H9 (cell line): ENCODE results near the gene MICOS13. TPM values are rescaled to one million over a fixed set of nuclear protein-coding genes. Genes with fewer than 3 reads are reported as not detected.

Experiments
- DNase-seq: peaks from one replicate; pipeline ENCODE4 v3.0.0-alpha.2; 2017
- H2AFZ ChIP-seq: one replicate; pipeline ENCODE4 v1.6.1; 2013; ENCODE audit warnings: mild to moderate bottlenecking, low read length, control low read depth, moderate library complexity
- H2AK5ac ChIP-seq: 2 replicates; pipeline ENCODE4 v1.6.1; 2013; ENCODE audit warnings: low read length, control low read depth, mixed read lengths; ENCODE audit not compliant: insufficient read length
- H2BK120ac ChIP-seq: one replicate; pipeline ENCODE4 v1.6.1; 2013; ENCODE audit warnings: low read depth, mild to moderate bottlenecking, low read length, control low read depth, inconsistent platforms; ENCODE audit not compliant: poor library complexity, severe bottlenecking
- H2BK12ac ChIP-seq: 2 replicates; pipeline ENCODE4 v1.6.1; 2013; ENCODE audit warnings: low read length, control low read depth, mixed read lengths, low read depth; ENCODE audit not compliant: insufficient read length
- H2BK15ac ChIP-seq: 2 replicates; pipeline ENCODE4 v1.6.1; 2013; ENCODE audit warnings: low read depth, low read length, control low read depth
- H2BK20ac ChIP-seq: one replicate; pipeline ENCODE4 v1.6.1; 2013; ENCODE audit warnings: low read depth, mild to moderate bottlenecking, low read length, control low read depth, inconsistent platforms; ENCODE audit not compliant: poor library complexity, severe bottlenecking
- H2BK5ac ChIP-seq: 2 replicates; pipeline ENCODE4 v1.6.1; 2013; ENCODE audit warnings: low read length, control low read depth, mixed read lengths; ENCODE audit not compliant: insufficient read length
- H3K14ac ChIP-seq: 2 replicates; pipeline ENCODE4 v1.6.1; 2013; ENCODE audit warnings: low read length, control low read depth; ENCODE audit not compliant: insufficient read depth
- H3K18ac ChIP-seq: 2 replicates; pipeline ENCODE4 v1.6.1; 2013; ENCODE audit warnings: low read depth, mild to moderate bottlenecking, mixed read lengths, low read length, control low read depth; ENCODE audit not compliant: insufficient read length
- H3K23ac ChIP-seq: 2 replicates; pipeline ENCODE4 v1.6.1; 2013; ENCODE audit warnings: low read length, control low read depth, mixed read lengths, low read depth; ENCODE audit not compliant: insufficient read length
- H3K23me2 ChIP-seq: 2 replicates; pipeline ENCODE4 v1.6.1; 2013; ENCODE audit warnings: low read depth, mild to moderate bottlenecking, mixed read lengths, low read length, control low read depth; ENCODE audit not compliant: insufficient read length, poor library complexity, severe bottlenecking
- H3K27ac ChIP-seq: 2 replicates; pipeline ENCODE4 v1.5.1; 2013; ENCODE audit warnings: low read length, control low read depth, mixed read lengths, low read depth; ENCODE audit not compliant: insufficient read length
- H3K27me3 ChIP-seq: 2 replicates; pipeline ENCODE4 v1.6.1; 2013; ENCODE audit warnings: low read length, control low read depth, inconsistent platforms; ENCODE audit not compliant: insufficient read depth
- H3K4ac ChIP-seq: 2 replicates; pipeline ENCODE4 v1.6.1; 2013; ENCODE audit warnings: low read depth, mild to moderate bottlenecking, control low read depth, inconsistent platforms, low read length, moderate library complexity
- H3K4me1 ChIP-seq: 2 replicates; pipeline ENCODE4 v1.6.1; 2013; ENCODE audit warnings: low read length, control low read depth, inconsistent platforms; ENCODE audit not compliant: insufficient read depth
- H3K4me2 ChIP-seq: 2 replicates; pipeline ENCODE4 v1.6.1; 2013; ENCODE audit warnings: low read length, control low read depth, mixed read lengths; ENCODE audit not compliant: insufficient read length, insufficient read depth
- H3K56ac ChIP-seq: 2 replicates; pipeline ENCODE4 v1.6.1; 2013; ENCODE audit warnings: low read depth, mild to moderate bottlenecking, mixed read lengths, low read length, control low read depth; ENCODE audit not compliant: insufficient read length
- H3K79me1 ChIP-seq: 2 replicates; pipeline ENCODE4 v1.6.1; 2013; ENCODE audit warnings: low read depth, mild to moderate bottlenecking, moderate library complexity, low read length, control low read depth, inconsistent platforms; ENCODE audit not compliant: insufficient read depth, poor library complexity, severe bottlenecking
- H3K79me2 ChIP-seq: 2 replicates; pipeline ENCODE4 v1.6.1; 2013; ENCODE audit warnings: low read length, control low read depth, inconsistent platforms; ENCODE audit not compliant: insufficient read depth
- H3K9ac ChIP-seq: 2 replicates; pipeline ENCODE4 v1.6.1; 2013; ENCODE audit warnings: low read length, control low read depth, mixed read lengths; ENCODE audit not compliant: insufficient read length; ENCODE audit errors: extremely low read depth
- H3K9me3 ChIP-seq: one replicate; pipeline ENCODE4 v1.6.1; 2013; ENCODE audit warnings: low read depth, low read length, inconsistent platforms; ENCODE audit not compliant: control insufficient read depth
- H3T11ph ChIP-seq: one replicate; pipeline ENCODE4 v1.6.1; 2013; ENCODE audit warnings: mild to moderate bottlenecking, low read length, control low read depth, inconsistent platforms
- H4K20me1 ChIP-seq: one replicate; pipeline ENCODE4 v1.6.1; 2013; ENCODE audit not compliant: control insufficient read depth, insufficient read length, insufficient read depth
- H4K5ac ChIP-seq: 2 replicates; pipeline ENCODE4 v1.6.1; 2013; ENCODE audit warnings: low read depth, mild to moderate bottlenecking, mixed read lengths, low read length, control low read depth; ENCODE audit not compliant: insufficient read length
- H4K8ac ChIP-seq: replicated peaks from 2 replicates; pipeline ENCODE4 v1.6.1; 2013; ENCODE audit warnings: low read length, control low read depth, mixed read lengths, low read depth; ENCODE audit not compliant: insufficient read length
- H4K91ac ChIP-seq: 2 replicates; pipeline ENCODE4 v1.6.1; 2013; ENCODE audit warnings: low read depth, mild to moderate bottlenecking, moderate library complexity, mixed read lengths, low read length, control low read depth; ENCODE audit not compliant: insufficient read length
- H3K27ac Mint-ChIP-seq, 3 experiments: 2 replicates in 2 of 3; 3 replicates in 1 of 3; pipeline ENCODE4 v1.8.0; 2020 to 2021; ENCODE audit warnings: mixed read lengths in 3 of 3, mild to moderate bottlenecking in 1 of 3, moderate library complexity in 1 of 3
- H3K27me3 Mint-ChIP-seq: 2 replicates; pipeline ENCODE4 v1.8.0; 2021; ENCODE audit warnings: low read depth, mild to moderate bottlenecking, moderate library complexity, mixed read lengths
- H3K36me3 Mint-ChIP-seq, 3 experiments: 2 replicates in 2 of 3; 3 replicates in 1 of 3; pipeline ENCODE4 v1.8.0; 2020 to 2021; ENCODE audit warnings: low read depth in 3 of 3, mixed read lengths in 3 of 3; ENCODE audit not compliant: insufficient read depth in 1 of 3
- H3K4me1 Mint-ChIP-seq, 2 experiments: 2 replicates each; pipeline ENCODE4 v1.8.0; 2020; ENCODE audit warnings: mixed read lengths in 2 of 2
- H3K4me3 Mint-ChIP-seq, 2 experiments: 2 replicates in 1 of 2; 3 replicates in 1 of 2; pipeline ENCODE4 v1.8.0; 2020 to 2021; ENCODE audit warnings: mild to moderate bottlenecking in 2 of 2, mixed read lengths in 2 of 2, moderate library complexity in 1 of 2
- H3K9me3 Mint-ChIP-seq, 2 experiments: 2 replicates in 1 of 2; 3 replicates in 1 of 2; pipeline ENCODE4 v1.8.0; 2020; ENCODE audit warnings: mild to moderate bottlenecking in 2 of 2, mixed read lengths in 2 of 2, moderate library complexity in 1 of 2
- WGBS: extraction: QIAGEN DNeasy Blood & Tissue Kit; methylation state at CpG from one replicate; pipeline ENCODE4 v1.1.7; 2013; ENCODE audit warnings: missing lambda C conversion rate, low lambda C conversion rate, mixed read lengths; ENCODE audit not compliant: insufficient read length; ENCODE audit errors: extremely low coverage; 5-methylcytosine and 5-hydroxymethylcytosine counted together
- total RNA-seq: library from RNA; stranded (reverse); gene quantifications from 2 replicates; pipeline ENCODE4 v1.2.1, GENCODE V29; 2021
- TF ChIP-seq, protein P1 (sequence below): fragments of 200-600 bp; sonication (generic); conservative IDR thresholded peaks from 3 replicates; pipeline ENCODE4 v1.8.0; 2021; ENCODE audit warnings: antibody characterized with exemption, mild to moderate bottlenecking

MICOS13 gene
- total RNA-seq, 1 experiment from 2014 or later = 23.8 TPM

DNA sequence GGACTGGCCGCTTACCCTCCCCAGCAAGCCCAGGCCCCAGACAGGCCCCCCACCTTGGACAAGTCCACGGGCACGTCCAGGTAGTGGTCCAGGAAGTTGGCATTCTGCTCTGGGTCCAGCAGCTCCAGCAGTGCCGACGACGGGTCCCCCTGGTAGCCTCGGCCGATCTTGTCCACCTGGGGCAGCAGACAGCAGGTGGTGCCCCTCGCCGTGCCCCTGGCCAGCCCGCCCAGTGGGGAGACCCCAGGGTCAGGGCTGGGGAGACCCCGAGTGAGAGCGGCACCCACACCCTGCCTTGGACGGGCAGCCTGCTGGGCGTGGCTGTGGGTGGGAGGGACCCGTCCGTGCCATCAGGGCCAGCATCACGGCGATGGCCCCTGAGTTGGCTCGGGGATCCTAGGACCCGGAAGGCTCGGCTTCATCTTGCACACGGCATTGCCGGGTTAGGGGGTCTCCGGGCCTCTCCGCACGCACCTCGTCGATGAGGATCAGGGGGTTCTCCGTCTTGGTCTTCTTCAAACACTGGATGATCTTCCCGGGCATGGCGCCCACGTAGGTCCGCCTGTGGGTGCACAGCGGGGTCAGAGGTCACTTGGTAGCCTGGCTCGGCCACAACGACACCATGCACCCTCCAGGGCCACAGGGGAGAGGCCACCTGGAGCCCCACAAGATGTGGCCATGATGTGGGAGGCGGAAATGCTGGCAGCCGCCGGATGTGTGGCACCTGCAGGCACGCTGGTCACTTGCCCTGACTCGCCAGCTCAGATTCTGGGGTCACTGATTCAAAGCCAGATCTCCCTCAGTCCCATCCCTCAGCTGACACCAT, 16.1 kb upstream of the MICOS13 start:
- no peak overlapping the region; the same call in 1 of the 2 replicates for H3K14ac ChIP-seq
- no peaks in the 10 kb centered on the region for H3K27me3 ChIP-seq
- H3K9me3 ChIP-seq = no peaks in the 10 kb centered on the region
- peaks cover 3% of the 10 kb centered on the region; the same call in 1 of the 2 replicates for H3K79me2 ChIP-seq
- H3K4me1 ChIP-seq = no peaks in the 10 kb centered on the region
- no peak overlapping the region for H3K18ac ChIP-seq
- H3K27me3 Mint-ChIP-seq = peaks cover 8% of the 10 kb centered on the region; the same call in 1 of the 2 replicates
- no peak overlapping the region for H3K56ac ChIP-seq
- H3K23ac ChIP-seq = no peak overlapping the region
- H3K79me1 ChIP-seq = no peaks in the 10 kb centered on the region
- no CpG with 5 or more reads among the region's 42 CpGs for WGBS
- H2BK15ac ChIP-seq = no peak overlapping the region
- peaks cover 43 to 77% (median 59%) of the 10 kb centered on the region in 3 experiments for H3K36me3 Mint-ChIP-seq
- H3K4me2 ChIP-seq = no peak overlapping the region
- H2BK120ac ChIP-seq = no peak overlapping the region
- H4K91ac ChIP-seq = no peak overlapping the region
- H4K5ac ChIP-seq = no peak overlapping the region
- no peaks in the 10 kb centered on the region for H4K20me1 ChIP-seq
- no peaks in the 10 kb centered on the region for H3K23me2 ChIP-seq
- TF ChIP-seq, protein P1, sequence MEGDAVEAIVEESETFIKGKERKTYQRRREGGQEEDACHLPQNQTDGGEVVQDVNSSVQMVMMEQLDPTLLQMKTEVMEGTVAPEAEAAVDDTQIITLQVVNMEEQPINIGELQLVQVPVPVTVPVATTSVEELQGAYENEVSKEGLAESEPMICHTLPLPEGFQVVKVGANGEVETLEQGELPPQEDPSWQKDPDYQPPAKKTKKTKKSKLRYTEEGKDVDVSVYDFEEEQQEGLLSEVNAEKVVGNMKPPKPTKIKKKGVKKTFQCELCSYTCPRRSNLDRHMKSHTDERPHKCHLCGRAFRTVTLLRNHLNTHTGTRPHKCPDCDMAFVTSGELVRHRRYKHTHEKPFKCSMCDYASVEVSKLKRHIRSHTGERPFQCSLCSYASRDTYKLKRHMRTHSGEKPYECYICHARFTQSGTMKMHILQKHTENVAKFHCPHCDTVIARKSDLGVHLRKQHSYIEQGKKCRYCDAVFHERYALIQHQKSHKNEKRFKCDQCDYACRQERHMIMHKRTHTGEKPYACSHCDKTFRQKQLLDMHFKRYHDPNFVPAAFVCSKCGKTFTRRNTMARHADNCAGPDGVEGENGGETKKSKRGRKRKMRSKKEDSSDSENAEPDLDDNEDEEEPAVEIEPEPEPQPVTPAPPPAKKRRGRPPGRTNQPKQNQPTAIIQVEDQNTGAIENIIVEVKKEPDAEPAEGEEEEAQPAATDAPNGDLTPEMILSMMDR = no peak
- peak; percentile 27 for DNase-seq
- no peak overlapping the region for H3T11ph ChIP-seq
- peaks cover 2 to 9% of the 10 kb centered on the region in 2 experiments; a peak in 3 of 4 replicates for H3K4me1 Mint-ChIP-seq
- no peak overlapping the region for H2AFZ ChIP-seq
- H2AK5ac ChIP-seq = no peak overlapping the region
- H2BK12ac ChIP-seq = no peak overlapping the region
- H3K4me3 Mint-ChIP-seq = no peak overlapping the region
- no peak overlapping the region for H3K27ac ChIP-seq
- H4K8ac ChIP-seq = no peak overlapping the region
- no peak overlapping the region for H2BK20ac ChIP-seq
- H3K9me3 Mint-ChIP-seq = peaks cover 0 to 9% of the 10 kb centered on the region in 2 experiments; a peak in 3 of 5 replicates
- H2BK5ac ChIP-seq = no peak overlapping the region
- H3K27ac Mint-ChIP-seq = peak overlapping the region in 2 of 3 experiments; percentile 90 to 93; a peak in 4 of 7 replicates
- no peak overlapping the region for H3K4ac ChIP-seq
- no peak overlapping the region for H3K9ac ChIP-seq
